HepG2 (cell line): ENCODE measurements around the gene EPSTI1. TPM values are rescaled to one million over a fixed set of nuclear protein-coding genes. Genes with fewer than 3 reads are reported as not detected.

ENCODE experiments used
- ATAC-seq: fragments of 200-7000 bp; cut with Tn5 transposase; 3 replicates; pipeline ENCODE4 v1.9.1; 2020; ENCODE audit warnings: mild to moderate bottlenecking, moderate library complexity
- BruUV-seq: library from RNA; stranded (reverse); fragments of 400-500 nt; replicated peaks from 2 replicates; lab custom pipeline; 2021; lab: Mats Ljungman, UMichigan
- CTCF ChIA-PET: fragments of 300-600 bp; formaldehyde crosslinking; extraction: SDS; loops from one replicate; lab custom pipeline; 2021; ENCODE audit warnings: low total read pairs, inconsistent platforms, low intra/inter-chr PET ratio; lab: Yijun Ruan, JAX
- POLR2A ChIA-PET: fragments of 350-600 bp; sonication (Branson Sonifier 250); formaldehyde crosslinking; loops from one replicate; lab custom pipeline; 2020; ENCODE audit warnings: antibody characterized with exemption, inconsistent platforms; lab: Yijun Ruan, JAX
- DNase-seq: peaks from one replicate; pipeline ENCODE4 v3.0.0-alpha.2; 2015; ENCODE audit warnings: low spot score
- FAIRE-seq: peaks from 3 replicates; lab custom pipeline; 2011; peaks lifted over from hg19 to GRCh38; lab: Jason Lieb, UNC
- H2AFZ ChIP-seq: one replicate; pipeline ENCODE4 v1.6.1; 2011; ENCODE audit warnings: low read length, inconsistent platforms
- H3K27ac ChIP-seq: fragments of 300-600 bp; 3 replicates; pipeline ENCODE4 v1.8.0; 2011; ENCODE audit warnings: mixed run types, mild to moderate bottlenecking, mixed read lengths, low read length, inconsistent platforms; ENCODE audit not compliant: insufficient read depth; ENCODE audit errors: extremely low read length
- H3K27me3 ChIP-seq, 2 experiments: fragments of 200-600 bp in 1 of 2; 2 replicates in 1 of 2; 3 replicates in 1 of 2; pipeline versions ENCODE4 v1.6.0 to v1.8.0; 2011; ENCODE audit warnings: low read length in 2 of 2, mild to moderate bottlenecking in 2 of 2, moderate library complexity in 2 of 2, inconsistent platforms in 1 of 2; ENCODE audit not compliant: insufficient read depth in 2 of 2, control insufficient read depth in 1 of 2
- H3K36me3 ChIP-seq, 2 experiments: fragments of 200-600 bp in 1 of 2; replicated peaks in 1 of 2; 2 replicates in 1 of 2; 3 replicates in 1 of 2; pipeline versions ENCODE4 v1.5.1 to v1.8.0; 2011; ENCODE audit warnings: low read length in 2 of 2, inconsistent platforms in 1 of 2; ENCODE audit not compliant: insufficient read depth in 2 of 2, control insufficient read depth in 1 of 2
- H3K4me1 ChIP-seq: 2 replicates; pipeline ENCODE4 v1.5.1; 2012; ENCODE audit warnings: low read length, inconsistent platforms; ENCODE audit not compliant: insufficient read depth
- H3K4me2 ChIP-seq: 2 replicates; pipeline ENCODE4 v1.6.0; 2011; ENCODE audit warnings: low read depth, low read length, inconsistent platforms
- H3K4me3 ChIP-seq, 3 experiments: fragments of 200-600 bp in 1 of 3; sonication (generic), shearing (Covaris generic) in 1 of 3; replicated peaks in 1 of 3; 2 replicates each; pipeline ENCODE4 v1.5.1; 2011 to 2016; ENCODE audit warnings: low read length in 3 of 3, inconsistent platforms in 2 of 3, low read depth in 2 of 3, mild to moderate bottlenecking in 2 of 3, control low read depth in 1 of 3, mixed read lengths in 1 of 3; ENCODE audit not compliant: insufficient read depth in 1 of 3
- H3K79me2 ChIP-seq: one replicate; pipeline ENCODE4 v1.6.1; 2011; ENCODE audit warnings: low read length, inconsistent platforms; ENCODE audit not compliant: insufficient read depth
- H3K9ac ChIP-seq: 2 replicates; pipeline ENCODE4 v1.6.0; 2011; ENCODE audit warnings: mild to moderate bottlenecking, low read depth, low read length, inconsistent platforms; ENCODE audit not compliant: insufficient read depth
- H3K9me3 ChIP-seq: 2 replicates; pipeline ENCODE4 v1.5.1; 2012; ENCODE audit warnings: mild to moderate bottlenecking, low read length
- H4K20me1 ChIP-seq: 2 replicates; pipeline ENCODE4 v1.6.0; 2011; ENCODE audit warnings: inconsistent platforms, mild to moderate bottlenecking, low read length, moderate library complexity; ENCODE audit not compliant: insufficient read depth
- AGO2 ChIP-seq: fragments of 200-400 bp; formaldehyde crosslinking; optimal IDR thresholded peaks from 2 replicates; pipeline ENCODE3; 2017; ENCODE audit warnings: mild to moderate bottlenecking, low read depth, low read length, moderate library complexity
- CEBPB ChIP-seq: IDR thresholded peaks from 2 replicates; pipeline ENCODE4 v1.6.1; 2011; ENCODE audit warnings: low read depth, low read length, improper control_type of control experiment, borderline replicate concordance
- IRX3 ChIP-seq: sonication (generic); formaldehyde crosslinking; IDR thresholded peaks from 2 replicates; pipeline ENCODE4 v1.8.1; 2023; ENCODE audit warnings: mild to moderate bottlenecking, low read depth, missing genetic modification reagents, borderline replicate concordance
- KLF15 ChIP-seq: sonication (generic); formaldehyde crosslinking; IDR thresholded peaks from 2 replicates; pipeline ENCODE4 v1.8.1; 2023; ENCODE audit warnings: borderline replicate concordance, mild to moderate bottlenecking, inconsistent platforms, missing genetic modification reagents, mixed read lengths
- KLF16 ChIP-seq, 2 experiments: sonication (generic) in 1 of 2; formaldehyde crosslinking in 1 of 2; IDR thresholded peaks; 2 replicates each; pipeline versions ENCODE4 v1.6.1 to v1.8.0; 2016 to 2023; ENCODE audit warnings: missing genetic modification reagents in 2 of 2, missing compliant biosample characterization in 1 of 2
- TFDP1 ChIP-seq: IDR thresholded peaks from 2 replicates; pipeline ENCODE4 v1.6.1; 2016; ENCODE audit warnings: missing compliant biosample characterization, missing genetic modification reagents, borderline replicate concordance
- ZNF687 ChIP-seq: sonication (generic); formaldehyde crosslinking; IDR thresholded peaks from 2 replicates; pipeline ENCODE4 v1.5.1; 2020; ENCODE audit warnings: mild to moderate bottlenecking, missing genetic modification reagents, moderate library complexity
- WGBS: methylation state at CpG from one replicate; pipeline ENCODE4 v1.1.6; 2017; ENCODE audit warnings: low lambda C conversion rate; 5-methylcytosine and 5-hydroxymethylcytosine counted together
- in situ Hi-C: cut with HindIII; loops from 2 replicates; pipeline ENCODE4 v1.10.0; 2017; ENCODE audit warnings: low pct_unique_long_range_greater_than_20kb; ENCODE audit not compliant: extremely low pct_ligation_motif_present
- intact Hi-C: fragments of 100-400 bp; cut with micrococcal nuclease; formaldehyde crosslinking; loops from one replicate; pipeline ENCODE4 v1.10.0; 2022; ENCODE audit not compliant: unreplicated experiment
- polyA plus RNA-seq, 8 experiments: library from polyadenylated mRNA; depleted of rRNA in 3 of 8; stranded (reverse) in 7 of 8; unstranded in 1 of 8; fragments of >200 nt; fragmentation: Illumina TruSeq in 4 of 8; extraction: Trizol in 4 of 8; gene quantifications; 2 replicates each; pipeline versions ENCODE4 v1.2.1 to v1.2.3, GENCODE V29; 2011 to 2016; ENCODE audit warnings: low read depth in 4 of 8, missing spikeins in 1 of 8, mixed read lengths in 1 of 8; ENCODE audit not compliant: insufficient read depth in 1 of 8
- total RNA-seq, 5 experiments: library from RNA; depleted of rRNA; stranded (reverse); fragments of >200 nt; fragmentation: Illumina TruSeq; extraction: Trizol; gene quantifications; 2 replicates each; pipeline ENCODE4 v1.2.3, GENCODE V29; 2016; ENCODE audit warnings: low read depth in 1 of 5

The EPSTI1 gene
- total and polyA plus RNA-seq, 2 of the 13 experiments (the other 11 are each of a cell fraction or from before 2014, with no cell fraction given): 0.03 TPM; not detected in 1

GRCh38 chr13:43030548-43030947 is 38.5 kb upstream of the EPSTI1 start (continued):
- no peak for TF ChIP-seq ZNF687 (CRISPR knock-in tag)
- no peak for TF ChIP-seq TFDP1 (CRISPR knock-in tag)

GRCh38 chr13:43026262-43026661 is 34.2 kb upstream of the EPSTI1 start:
- DNase-seq (no peak), ATAC-seq (no peak), FAIRE-seq (no peak)
- Histone ChIP-seq H3K9me3 (no peaks in the 10 kb centered on the region), H2AFZ (no peak overlapping the region), H3K4me1 (peaks cover 32% of the 10 kb centered on the region), H3K27ac (no peak overlapping the region), H3K4me3 (no peak overlapping the region), H3K27me3 (no peaks in the 10 kb centered on the region; a peak in 1 of 5 replicates), H3K36me3 (no peaks in the 10 kb centered on the region), H3K9ac (no peak overlapping the region), H3K79me2 (peaks cover 48% of the 10 kb centered on the region), H4K20me1 (no peaks in the 10 kb centered on the region; the same call in 1 of the 2 replicates), H3K4me2 (no peak overlapping the region)
- BruUV-seq: no TSS peak
- peak; percentile 56 for TF ChIP-seq CEBPB
- no peak for TF ChIP-seq AGO2
- no peak for TF ChIP-seq KLF16 (CRISPR knock-in tag; IDR thresholded peaks at IDR 0.05)
- TF ChIP-seq IRX3 (CRISPR knock-in tag): no peak
- no peak for TF ChIP-seq KLF15 (CRISPR knock-in tag)
- intact Hi-C loops (no loop called here), in situ Hi-C loops (no loop called here)
- ChIA-PET CTCF (no interaction called here), POLR2A (no interaction called here)
- 77% methylated on average over 2 of the region's 2 CpGs for WGBS
